ENCODE measurements around the gene DEFB119.

DNA sequence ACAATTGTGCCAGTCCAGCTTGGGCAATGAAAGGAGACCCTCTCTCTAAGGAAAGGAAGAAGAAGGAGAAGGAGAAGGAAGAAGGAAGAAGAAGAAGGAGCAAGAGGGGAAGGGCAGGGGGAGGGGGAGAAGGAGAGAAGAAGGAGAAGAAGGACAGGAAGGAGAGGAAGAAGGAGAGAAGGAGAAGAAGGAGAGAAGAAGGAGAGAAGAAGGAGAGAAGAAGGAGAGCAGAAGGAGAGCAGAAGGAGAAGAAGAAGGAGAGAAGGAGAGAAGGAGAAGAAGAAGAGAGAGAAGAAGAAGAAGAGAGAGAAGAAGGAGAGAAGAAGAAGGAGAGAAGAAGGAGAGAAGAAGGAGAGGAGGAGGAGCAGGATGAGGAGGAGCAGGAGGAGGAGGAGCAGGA is 59.5 kb downstream of the DEFB119 start:
- TF ChIP-seq GATA2 (IDR thresholded peaks at IDR 0.05; ENCODE audit: low read depth, low read length) (no peak), GATA3 (IDR thresholded peaks at IDR 0.05; ENCODE audit: low read depth, low read length) (no peak)

All from SH-SY5Y (cell line).